Mesodermal cell (in vitro differentiated cells): Measurements from ENCODE around the gene NPNT.

Source experiments
- H3K27ac ChIP-seq: 2 replicates; pipeline ENCODE4 v1.7.0; 2013; ENCODE audit warnings: mild to moderate bottlenecking, low read depth, low read length, moderate library complexity; ENCODE audit not compliant: severe bottlenecking
- H3K36me3 ChIP-seq: 2 replicates; pipeline ENCODE4 v1.7.1; 2013; ENCODE audit warnings: mild to moderate bottlenecking, low read length, moderate library complexity; ENCODE audit not compliant: control insufficient read depth, insufficient read depth
- H3K4me1 ChIP-seq: one replicate; pipeline ENCODE4 v1.7.1; 2013; ENCODE audit warnings: mild to moderate bottlenecking, low read length; ENCODE audit not compliant: insufficient read depth, control insufficient read depth, poor library complexity, severe bottlenecking
- H3K4me3 ChIP-seq: 2 replicates; pipeline ENCODE4 v1.7.0; 2013; ENCODE audit warnings: low read length, control low read depth, mild to moderate bottlenecking; ENCODE audit not compliant: insufficient read depth, poor library complexity, severe bottlenecking; ENCODE audit errors: extremely low read depth
- H3K9me3 ChIP-seq: 2 replicates; pipeline ENCODE4 v1.7.1; 2013; ENCODE audit warnings: mild to moderate bottlenecking, low read length, moderate library complexity; ENCODE audit not compliant: control insufficient read depth
- WGBS, 2 experiments: methylation state at CpG; one replicate each; pipeline ENCODE4 v1.1.5; 2013; ENCODE audit warnings: missing lambda C conversion rate in 2 of 2; ENCODE audit not compliant: insufficient coverage in 2 of 2; 5-methylcytosine and 5-hydroxymethylcytosine counted together

Gene NPNT

GRCh38 chr4:105969575-105969974 lies 74.3 kb downstream of the NPNT start:
- H3K9me3 ChIP-seq, result no peaks in the 10 kb centered on the region
- no peak overlapping the region for H3K27ac ChIP-seq
- no peak overlapping the region for H3K4me3 ChIP-seq
- H3K4me1 ChIP-seq, result peaks cover 8% of the 10 kb centered on the region
- no peaks in the 10 kb centered on the region for H3K36me3 ChIP-seq
- WGBS, 2 experiments, result no CpG with 5 or more reads among the region's 2 CpGs

DNA sequence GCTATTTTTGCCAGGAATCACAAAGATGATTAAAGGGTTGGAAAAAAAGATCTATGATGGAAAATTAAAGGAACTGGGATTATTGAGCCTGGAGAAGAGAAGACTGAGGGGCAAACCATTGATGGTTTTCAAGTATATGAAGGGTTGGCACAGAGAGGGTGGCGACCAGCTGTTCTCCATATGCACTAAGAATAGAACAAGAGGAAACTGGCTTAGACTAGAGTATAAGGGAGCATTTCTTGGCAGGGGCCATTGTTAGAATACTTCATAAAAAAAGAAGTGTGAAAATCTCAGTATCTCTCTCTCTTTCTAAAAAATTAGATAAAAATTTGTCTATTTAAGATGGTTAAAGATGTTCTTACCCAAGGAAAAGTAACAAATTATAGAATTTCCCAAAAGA lies 75.1 kb downstream of the NPNT start:
- no peak overlapping the region for H3K27ac ChIP-seq
- no peaks in the 10 kb centered on the region for H3K9me3 ChIP-seq
- no peaks in the 10 kb centered on the region for H3K36me3 ChIP-seq
- no peak overlapping the region for H3K4me3 ChIP-seq
- 100% methylated on average over 1 of the region's 1 CpG for whole genome bisulfite sequencing, 2 experiments
- peaks cover 8% of the 10 kb centered on the region for H3K4me1 ChIP-seq

- H3K4me1 ChIP-seq, result peaks cover 2% of the 10 kb centered on the region
- no peak overlapping the region for H3K27ac ChIP-seq
- no peak overlapping the region for H3K4me3 ChIP-seq
- 100% methylated on average over 3 to 4 of the region's 4 CpGs for WGBS, 2 experiments
- H3K9me3 ChIP-seq, result no peaks in the 10 kb centered on the region
- no peaks in the 10 kb centered on the region for H3K36me3 ChIP-seq
Observed at GRCh38 chr4:105971036-105971435, 75.8 kb downstream of the NPNT start.

DNA sequence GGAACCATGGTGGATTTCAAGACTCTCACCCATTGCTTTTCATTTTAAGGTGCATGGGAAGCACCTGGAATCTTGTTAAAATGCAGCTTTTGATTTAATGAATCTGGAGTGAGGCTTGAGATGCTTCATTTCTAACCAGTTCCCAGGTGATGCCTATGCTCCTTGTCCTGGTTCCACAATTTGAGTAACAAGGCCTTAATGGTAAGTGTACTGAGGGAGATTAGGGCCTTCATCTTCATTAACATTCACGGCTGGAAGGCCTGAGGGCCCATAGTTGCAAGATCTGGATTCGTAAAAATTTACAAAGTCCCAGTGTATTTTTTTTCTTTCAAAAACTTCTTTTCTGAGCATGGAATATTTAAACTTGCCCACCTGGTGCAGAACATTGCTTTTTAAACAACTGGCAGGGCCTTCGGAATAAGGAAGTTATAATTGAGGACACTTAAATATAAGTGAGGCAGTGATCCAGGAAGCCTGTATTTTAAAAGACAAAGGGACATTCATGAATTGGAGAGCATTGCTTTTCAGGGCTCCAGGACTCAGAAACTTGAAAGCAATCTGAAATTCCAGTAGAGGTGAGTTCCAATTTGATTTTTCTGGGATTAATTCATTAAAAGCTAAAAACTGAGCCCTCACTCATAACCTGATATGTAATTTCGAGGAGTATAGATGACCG lies 77.8 kb downstream of the NPNT start:
- no peaks in the 10 kb centered on the region for H3K4me1 ChIP-seq
- H3K4me3 ChIP-seq, result no peak overlapping the region
- H3K9me3 ChIP-seq, result peaks cover 2% of the 10 kb centered on the region
- 82 to 86% methylated on average over 3 to 5 of the region's 5 CpGs for WGBS, 2 experiments
- H3K36me3 ChIP-seq, result no peaks in the 10 kb centered on the region
- H3K27ac ChIP-seq, result no peak overlapping the region

DNA sequence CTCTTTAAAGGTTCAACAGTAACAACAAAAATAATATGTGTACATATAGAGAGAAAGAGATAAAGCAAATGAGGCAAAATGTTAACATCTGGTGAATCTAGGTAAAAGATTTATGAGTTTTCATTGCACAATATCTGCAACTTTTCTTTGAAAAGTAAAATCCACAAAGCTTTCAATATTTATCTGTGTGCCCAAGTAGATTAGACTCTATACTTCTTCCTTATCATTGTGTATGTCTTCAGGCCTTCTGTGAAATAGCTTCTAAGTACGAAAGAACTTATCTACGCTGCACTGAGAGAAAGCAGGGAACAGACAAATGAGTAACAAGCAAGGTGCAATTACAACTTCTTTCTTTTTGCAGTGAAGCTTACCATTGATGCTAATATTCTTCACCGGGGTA lies 81.6 kb downstream of the NPNT start:
- Histone ChIP-seq H3K4me1 (peaks cover 8% of the 10 kb centered on the region), H3K27ac (no peak overlapping the region), H3K4me3 (no peak overlapping the region), H3K36me3 (no peaks in the 10 kb centered on the region), H3K9me3 (peaks cover 6% of the 10 kb centered on the region)
- WGBS, 2 experiments, result 90 to 97% methylated on average over 2 to 3 of the region's 3 CpGs

DNA sequence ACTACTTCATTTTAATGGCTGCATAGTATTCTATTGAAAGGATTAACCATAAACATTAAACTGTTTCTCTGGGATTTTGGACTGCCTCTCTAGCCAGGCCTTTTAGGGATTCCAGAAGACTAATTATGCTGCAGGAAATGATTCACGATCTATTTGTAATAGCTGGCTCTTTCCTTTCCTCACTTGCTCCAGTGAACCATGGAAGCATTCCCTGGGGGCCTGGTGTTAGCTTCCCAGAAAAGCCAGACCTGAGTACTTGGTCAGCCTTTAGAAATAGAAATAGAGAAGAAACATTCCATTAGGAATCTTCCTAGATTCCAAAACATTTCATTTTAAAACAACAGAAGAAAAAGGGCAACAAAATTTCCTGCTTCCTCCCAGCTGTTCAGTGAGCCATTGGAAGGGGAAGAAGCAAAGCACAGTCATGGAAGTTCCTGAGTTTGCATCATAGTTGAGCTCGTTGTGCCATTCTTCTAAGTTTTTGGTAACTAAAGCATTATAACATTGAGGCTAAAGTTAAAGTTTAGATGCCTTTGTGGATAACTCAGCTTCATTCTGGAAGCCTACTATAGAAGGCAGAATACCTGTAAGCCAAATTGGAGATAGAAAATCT lies 83.5 kb downstream of the NPNT start:
- Histone ChIP-seq H3K4me1 (peaks cover 8% of the 10 kb centered on the region), H3K27ac (peak overlapping the region; percentile 97), H3K4me3 (no peak overlapping the region), H3K36me3 (no peaks in the 10 kb centered on the region), H3K9me3 (peaks cover 6% of the 10 kb centered on the region)
- WGBS, 2 experiments, result 83% methylated on average over 1 of the region's 2 CpGs; no CpG with 5 or more reads in 1 of the 2 experiments

GRCh38 chr4:105979506-105979905 lies 84.2 kb downstream of the NPNT start:
- WGBS, 2 experiments, result 67% methylated on average over 1 of the region's 3 CpGs
- H3K4me1 ChIP-seq, result peaks cover 8% of the 10 kb centered on the region
- H3K27ac ChIP-seq, result peak overlapping the region; percentile 97
- no peak overlapping the region for H3K4me3 ChIP-seq
- no peaks in the 10 kb centered on the region for H3K36me3 ChIP-seq
- H3K9me3 ChIP-seq, result peaks cover 7% of the 10 kb centered on the region

DNA sequence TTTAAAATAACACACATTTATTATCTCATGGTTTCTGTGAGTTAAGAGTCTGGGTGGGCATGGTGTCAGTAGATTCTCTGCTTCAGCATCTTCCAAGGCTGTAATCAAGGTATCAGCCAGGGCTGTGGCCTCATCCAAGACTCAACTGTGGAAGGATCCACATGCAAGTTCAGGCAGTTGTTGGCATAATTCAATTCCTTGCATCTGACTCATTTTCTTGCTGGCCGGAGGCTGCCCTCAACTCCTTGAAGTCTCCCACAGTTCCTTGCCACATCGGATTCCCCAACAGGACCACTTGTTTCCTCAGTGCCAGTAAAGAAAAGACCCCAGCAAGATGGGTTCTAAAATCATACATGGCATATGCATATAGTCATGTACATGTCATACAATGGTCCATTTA lies 93.4 kb downstream of the NPNT start:
- 70 to 100% methylated on average over 1 to 2 of the region's 2 CpGs for WGBS, 2 experiments
- Histone ChIP-seq H3K4me1 (no peaks in the 10 kb centered on the region), H3K9me3 (peaks cover 3% of the 10 kb centered on the region), H3K36me3 (no peaks in the 10 kb centered on the region), H3K4me3 (no peak overlapping the region), H3K27ac (no peak overlapping the region)

- 83% methylated on average over 1 of the region's 2 CpGs; no CpG with 5 or more reads in 1 of the 2 experiments for WGBS, 2 experiments
- H3K4me3 ChIP-seq, result no peak overlapping the region
- H3K27ac ChIP-seq, result no peak overlapping the region
- H3K9me3 ChIP-seq, result peaks cover under 1% of the 10 kb centered on the region
- H3K36me3 ChIP-seq, result no peaks in the 10 kb centered on the region
- no peaks in the 10 kb centered on the region for H3K4me1 ChIP-seq
Observed at GRCh38 chr4:105989485-105990242, 94.4 kb downstream of the NPNT start.

DNA sequence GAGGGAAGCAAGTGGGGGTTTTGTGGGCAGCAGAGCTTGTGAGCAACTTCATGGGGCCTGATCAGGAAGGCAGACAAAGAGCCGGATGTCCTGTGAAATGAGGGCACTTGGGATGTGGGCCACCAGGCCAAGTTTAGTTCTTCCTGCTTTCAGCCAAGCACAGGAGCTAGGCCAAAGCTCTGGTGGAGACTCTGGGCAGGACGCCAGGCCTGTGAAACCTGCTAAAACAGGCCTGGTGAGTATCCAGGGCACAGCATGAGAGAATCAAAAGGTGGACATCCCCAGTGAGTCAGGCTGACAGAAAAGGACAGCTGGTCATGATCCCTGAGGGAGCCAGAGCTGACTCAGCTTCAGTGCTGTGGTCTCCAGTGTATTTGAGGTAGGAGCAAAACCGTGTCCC lies 95.7 kb downstream of the NPNT start:
- Histone ChIP-seq H3K27ac (no peak overlapping the region), H3K9me3 (no peaks in the 10 kb centered on the region), H3K4me1 (no peaks in the 10 kb centered on the region), H3K36me3 (no peaks in the 10 kb centered on the region), H3K4me3 (no peak overlapping the region)
- 92 to 97% methylated on average over 2 to 3 of the region's 3 CpGs for WGBS, 2 experiments

- Histone ChIP-seq H3K36me3 (no peaks in the 10 kb centered on the region), H3K4me3 (no peak overlapping the region), H3K27ac (no peak overlapping the region), H3K4me1 (peaks cover 2% of the 10 kb centered on the region), H3K9me3 (no peaks in the 10 kb centered on the region)
- 87 to 94% methylated on average over 5 to 8 of the region's 8 CpGs for WGBS, 2 experiments
Observed at GRCh38 chr4:105991726-105992125, 96.5 kb downstream of the NPNT start.
